Prostate gland (tissue), 2 donors: Measurements from ENCODE around the gene IL12B. TPM values are rescaled to one million over a fixed set of nuclear protein-coding genes. Genes with fewer than 3 reads are reported as not detected.
"Not testable (repeated sequence)": the region's sequence is repeated elsewhere in the genome, so short reads cannot be mapped to it uniquely, and the experiment has no call there.

Source experiments
- DNase-seq: peaks from one replicate; pipeline ENCODE4 v3.0.0-alpha.2; 2019; ENCODE audit warnings: low spot score
- H3K27ac ChIP-seq, 2 donors: fragments of 200-600 bp; sonication (generic); 2 replicates each; pipeline ENCODE4 v1.5.1; 2017 to 2019
- H3K27me3 ChIP-seq: fragments of 200-600 bp; sonication (generic); replicated peaks from 2 replicates; pipeline ENCODE4 v1.5.1; 2019; ENCODE audit not compliant: insufficient read depth
- H3K36me3 ChIP-seq, 2 donors: fragments of 200-600 bp; sonication (generic); 1 replicate in 1 of 2; 2 replicates in 1 of 2; pipeline versions ENCODE4 v1.5.1 to v1.8.1; 2017 to 2019
- H3K4me1 ChIP-seq: fragments of 200-600 bp; sonication (generic); replicated peaks from 2 replicates; pipeline ENCODE4 v1.5.1; 2019
- H3K4me3 ChIP-seq, 2 donors: fragments of 200-600 bp; sonication (generic); 2 replicates each; pipeline ENCODE4 v1.5.1; 2017 to 2019
- H3K9me3 ChIP-seq: fragments of 200-600 bp; sonication (generic); 2 replicates; pipeline ENCODE4 v1.5.1; 2017
- CTCF ChIP-seq, 4 experiments: fragments of 200-600 bp in 2 of 4; fragments of 450-650 bp in 2 of 4; sonication (generic) in 2 of 4; IDR thresholded peaks; 1 replicate in 3 of 4; 2 replicates in 1 of 4; pipeline ENCODE4 v1.5.1; 2016 to 2019; ENCODE audit warnings: antibody characterized with exemption in 4 of 4, mild to moderate bottlenecking in 2 of 4, moderate library complexity in 2 of 4
- POLR2A ChIP-seq: fragments of 450-650 bp; IDR thresholded peaks from one replicate; pipeline ENCODE4 v1.6.1; 2016; ENCODE audit warnings: antibody characterized with exemption, mild to moderate bottlenecking
- POLR2AphosphoS5 ChIP-seq: sonication (generic); formaldehyde crosslinking; IDR thresholded peaks from one replicate; pipeline ENCODE4 v1.6.1; 2017; ENCODE audit warnings: antibody characterized with exemption
- WGBS: methylation state at CpG from one replicate; pipeline ENCODE4 v1.1.5; 2018; 5-methylcytosine and 5-hydroxymethylcytosine counted together
- intact Hi-C: fragments of 100-400 bp; cut with DNase I; formaldehyde crosslinking; loops from one replicate; pipeline ENCODE4 v1.14.2; 2022
- total RNA-seq, 2 donors: library from RNA; depleted of rRNA; stranded (reverse); fragments of >200 nt; gene quantifications; one replicate each; pipeline ENCODE4 v1.1.0, GENCODE V29; 2016

The IL12B gene
- total RNA-seq, 2 donors from 2014 or later: not detected

- Histone ChIP-seq H3K4me3 (no peak overlapping the region), H3K36me3 (no peaks in the 10 kb centered on the region), H3K9me3 (no peaks in the 10 kb centered on the region), H3K4me1 (no peaks in the 10 kb centered on the region), H3K27ac (no peak overlapping the region), H3K27me3 (no peaks in the 10 kb centered on the region)
- no peak for DNase-seq
- no peak for TF ChIP-seq POLR2AphosphoS5
- intact Hi-C loops: no loop called here
- WGBS: 75% methylated on average over 8 of the region's 8 CpGs
Observed at GRCh38 chr5:159309689-159310433, 20.4 kb downstream of the IL12B start.

DNA sequence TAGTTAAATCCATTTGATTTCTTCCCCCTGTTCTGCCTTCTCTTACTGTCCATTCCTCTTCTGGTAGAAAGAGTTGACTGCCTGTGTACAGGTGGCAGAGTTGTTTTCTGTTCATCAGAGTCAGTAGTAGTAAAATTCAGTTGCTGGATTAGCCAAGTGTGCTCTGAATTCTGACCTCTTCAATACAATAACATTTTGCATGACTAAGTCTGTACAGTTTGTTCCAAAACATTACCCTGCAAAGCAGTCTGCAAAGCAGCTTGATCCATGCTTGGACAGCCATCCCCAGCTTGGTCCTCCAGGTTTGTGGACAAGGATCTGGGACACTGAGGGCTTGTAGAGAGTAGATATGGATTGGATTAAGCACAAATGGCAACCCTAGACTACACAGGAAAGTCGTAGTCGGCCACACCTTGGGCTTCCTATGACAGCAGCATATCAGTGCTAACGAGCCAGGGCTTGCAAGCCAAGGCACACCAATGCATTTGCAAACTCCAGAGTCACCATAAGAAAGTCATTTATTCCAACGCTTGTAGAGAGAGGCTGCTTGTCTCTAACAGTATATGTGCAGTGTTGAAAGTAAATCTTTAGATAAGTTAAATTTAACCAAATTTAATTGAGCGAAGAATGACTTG lies 25.2 kb downstream of the IL12B start:
- Histone ChIP-seq H3K4me3 (no peak overlapping the region), H3K27me3 (no peaks in the 10 kb centered on the region), H3K36me3 (no peaks in the 10 kb centered on the region), H3K9me3 (no peaks in the 10 kb centered on the region), H3K27ac (no peak overlapping the region), H3K4me1 (no peaks in the 10 kb centered on the region)
- no peak for TF ChIP-seq POLR2A
- TF ChIP-seq POLR2AphosphoS5: no peak
- TF ChIP-seq CTCF (IDR thresholded peaks at IDR 0.05): no peak
- no peak for DNase-seq
- 59% methylated on average over 5 of the region's 5 CpGs for WGBS
- intact Hi-C loops: no loop called here

GRCh38 chr5:159303286-159303685 lies 27.0 kb downstream of the IL12B start:
- Histone ChIP-seq H3K27ac (no peak overlapping the region), H3K36me3 (no peaks in the 10 kb centered on the region), H3K4me3 (no peak overlapping the region), H3K9me3 (no peaks in the 10 kb centered on the region), H3K27me3 (no peaks in the 10 kb centered on the region), H3K4me1 (no peaks in the 10 kb centered on the region)
- 95% methylated on average over 4 of the region's 4 CpGs for WGBS
- DNase-seq: no peak
- intact Hi-C loops: no loop called here
- TF ChIP-seq POLR2A (no peak), CTCF (IDR thresholded peaks at IDR 0.05) (no peak), POLR2AphosphoS5 (no peak)

DNA sequence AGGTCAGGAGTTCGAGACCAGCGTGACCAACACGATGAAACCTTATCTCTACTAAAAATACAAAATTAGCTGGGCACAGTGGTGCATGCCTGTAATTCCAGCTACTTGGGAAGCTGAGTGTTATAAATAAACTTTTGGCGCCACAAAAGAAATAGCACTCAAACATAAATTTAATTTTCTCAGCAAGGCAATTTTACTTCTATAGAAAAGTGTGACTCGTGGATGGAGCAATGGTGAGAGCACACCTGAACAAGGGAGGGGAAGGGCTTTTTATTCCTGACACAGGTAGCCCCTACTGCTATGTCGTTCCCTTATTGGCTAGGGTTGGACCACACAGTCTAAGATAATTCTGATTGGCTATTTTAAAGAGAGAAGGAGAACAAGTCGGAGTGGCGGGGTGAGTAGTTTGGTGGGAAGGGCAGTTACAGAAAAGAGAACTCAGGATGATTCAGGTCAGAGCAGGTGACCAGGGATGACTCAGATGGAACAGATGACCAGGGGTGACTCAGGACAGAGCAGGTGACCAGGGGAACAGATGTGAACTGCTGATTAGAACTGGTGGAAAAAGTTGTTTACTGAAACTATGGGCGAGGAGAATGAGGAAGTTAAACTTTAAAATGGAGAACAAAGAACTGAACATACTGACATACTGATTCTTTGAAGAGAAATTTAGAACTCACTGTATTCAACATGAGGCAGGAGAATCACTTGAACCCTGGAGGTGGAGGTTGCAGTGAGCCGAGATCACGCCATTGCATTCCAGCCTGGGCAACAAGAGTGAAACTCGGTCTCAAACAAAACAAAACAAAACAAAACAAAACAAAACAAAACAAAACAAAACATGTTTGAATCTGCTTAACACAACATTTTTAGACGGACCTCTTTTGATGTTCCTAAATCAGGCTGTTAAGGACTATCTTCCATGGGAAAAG lies 28.1 kb downstream of the IL12B start:
- H3K4me3 ChIP-seq, DNase-seq, intact Hi-C loops, H3K9me3 ChIP-seq, H3K36me3 ChIP-seq, H3K4me1 ChIP-seq, H3K27ac ChIP-seq, H3K27me3 ChIP-seq: not testable (repeated sequence)
- WGBS: 91% methylated on average over 13 of the region's 13 CpGs

- Histone ChIP-seq H3K36me3 (no peaks in the 10 kb centered on the region), H3K27me3 (no peaks in the 10 kb centered on the region), H3K27ac (no peak overlapping the region), H3K4me3 (no peak overlapping the region), H3K9me3 (no peaks in the 10 kb centered on the region), H3K4me1 (no peaks in the 10 kb centered on the region)
- intact Hi-C loops: no loop called here
- 84% methylated on average over 3 of the region's 3 CpGs for WGBS
- TF ChIP-seq CTCF (IDR thresholded peaks at IDR 0.05) (no peak), POLR2AphosphoS5 (no peak), POLR2A (no peak)
- DNase-seq: no peak
Observed at GRCh38 chr5:159301466-159301865, 28.8 kb downstream of the IL12B start.

GRCh38 chr5:159297300-159297699 lies 33.0 kb downstream of the IL12B start:
- DNase-seq, intact Hi-C loops, H3K36me3 ChIP-seq, H3K27me3 ChIP-seq, H3K4me1 ChIP-seq, H3K27ac ChIP-seq, H3K9me3 ChIP-seq, H3K4me3 ChIP-seq: not testable (repeated sequence)
- 91% methylated on average over 5 of the region's 5 CpGs for WGBS
